Smooth muscle cell (in vitro differentiated cells): ENCODE results near the gene ZPR1. TPM values are rescaled to one million over a fixed set of nuclear protein-coding genes. Genes with fewer than 3 reads are reported as not detected.

Source experiments
- DNase-seq: peaks from one replicate; lab custom pipeline; 2025; ENCODE audit not compliant: unreplicated experiment; lab: John Stamatoyannopoulos, UW
- H2AFZ ChIP-seq: fragments of 200-600 bp; sonication (generic); 2 replicates; pipeline ENCODE4 v1.6.0; 2016; ENCODE audit warnings: antibody characterized with exemption, low read depth, mild to moderate bottlenecking
- H3F3A ChIP-seq: fragments of 200-600 bp; sonication (generic); 2 replicates; pipeline ENCODE4 v1.6.0; 2017; ENCODE audit warnings: antibody characterized with exemption, low read depth
- H3K27ac ChIP-seq: fragments of 200-600 bp; sonication (generic); 2 replicates; pipeline ENCODE4 v1.5.1; 2016; ENCODE audit warnings: low read depth, mild to moderate bottlenecking
- H3K27me3 ChIP-seq: fragments of 200-600 bp; sonication (generic); 2 replicates; pipeline ENCODE4 v1.6.1; 2016; ENCODE audit warnings: low read depth, mild to moderate bottlenecking
- H3K36me3 ChIP-seq: fragments of 200-600 bp; sonication (generic); 2 replicates; pipeline ENCODE4 v1.5.1; 2016; ENCODE audit warnings: low read depth
- H3K4me1 ChIP-seq: fragments of 200-600 bp; sonication (generic); 2 replicates; pipeline ENCODE4 v1.5.1; 2016; ENCODE audit warnings: low read depth
- H3K4me2 ChIP-seq: fragments of 200-600 bp; sonication (generic); 2 replicates; pipeline ENCODE4 v1.6.0; 2016; ENCODE audit warnings: mild to moderate bottlenecking
- H3K4me3 ChIP-seq: fragments of 200-600 bp; sonication (generic); 2 replicates; pipeline ENCODE4 v1.5.1; 2016; ENCODE audit warnings: mild to moderate bottlenecking
- H3K79me2 ChIP-seq: fragments of 200-600 bp; sonication (generic); 2 replicates; pipeline ENCODE4 v1.6.0; 2016; ENCODE audit warnings: low read depth, mild to moderate bottlenecking
- H3K9ac ChIP-seq: fragments of 200-600 bp; sonication (generic); 2 replicates; pipeline ENCODE4 v1.6.0; 2016; ENCODE audit warnings: low read depth
- H3K9me3 ChIP-seq: fragments of 200-600 bp; sonication (generic); replicated peaks from 2 replicates; pipeline ENCODE4 v1.5.1; 2016; ENCODE audit warnings: low read depth
- H4K20me1 ChIP-seq: fragments of 200-600 bp; sonication (generic); 2 replicates; pipeline ENCODE4 v1.6.0; 2016; ENCODE audit warnings: low read depth
- CTCF ChIP-seq: fragments of 200-600 bp; sonication (generic); IDR thresholded peaks from 2 replicates; pipeline ENCODE4 v1.5.1; 2017; ENCODE audit warnings: borderline replicate concordance, mild to moderate bottlenecking, antibody characterized with exemption; ENCODE audit not compliant: insufficient read depth, poor library complexity, severe bottlenecking
- WGBS: methylation state at CpG from one replicate; pipeline ENCODE4 v1.1.7; 2016; ENCODE audit warnings: low lambda C conversion rate; 5-methylcytosine and 5-hydroxymethylcytosine counted together
- polyA plus RNA-seq: library from polyadenylated mRNA; unstranded; fragments of >200 nt; fragmentation: Nextera tagmentation; extraction: Ambion mirVana; gene quantifications from 2 replicates; pipeline ENCODE4 v1.2.1, GENCODE V29; 2016
- total RNA-seq: library from RNA; depleted of rRNA; stranded (reverse); fragments of >200 nt; gene quantifications from 2 replicates; pipeline ENCODE4 v1.2.3, GENCODE V29; 2014

The ZPR1 gene
- total and polyA plus RNA-seq, 2 experiments from 2014 or later: 26.2 to 34.2 TPM

GRCh38 chr11:116832350-116833290, 44.8 kb upstream of the ZPR1 start:
- no peak for TF ChIP-seq CTCF
- Histone ChIP-seq H3K9me3 (no peaks in the 10 kb centered on the region), H4K20me1 (no peaks in the 10 kb centered on the region), H3K27me3 (no peaks in the 10 kb centered on the region), H3K79me2 (no peaks in the 10 kb centered on the region), H3K4me3 (no peak overlapping the region), H3K4me1 (no peaks in the 10 kb centered on the region), H3K4me2 (no peak overlapping the region), H3K36me3 (no peaks in the 10 kb centered on the region), H3F3A (no peaks in the 10 kb centered on the region), H2AFZ (no peak overlapping the region), H3K9ac (no peak overlapping the region), H3K27ac (no peak overlapping the region)
- 87% methylated on average over 12 of the region's 13 CpGs for WGBS
- DNase-seq: no peak

- no peak overlapping the region for H3K4me2 ChIP-seq
- H3K9ac ChIP-seq: no peak overlapping the region
- no peaks in the 10 kb centered on the region for H3F3A ChIP-seq
- DNase-seq: no peak
- no peak for TF ChIP-seq CTCF
- H3K27me3 ChIP-seq: no peaks in the 10 kb centered on the region
- no peaks in the 10 kb centered on the region for H3K9me3 ChIP-seq
- no peak overlapping the region for H2AFZ ChIP-seq
- no peaks in the 10 kb centered on the region for H4K20me1 ChIP-seq
- 90% methylated on average over 7 of the region's 7 CpGs for WGBS
- no peak overlapping the region for H3K27ac ChIP-seq
- no peaks in the 10 kb centered on the region for H3K79me2 ChIP-seq
- H3K4me3 ChIP-seq: no peak overlapping the region
- no peaks in the 10 kb centered on the region for H3K36me3 ChIP-seq
- H3K4me1 ChIP-seq: no peaks in the 10 kb centered on the region
Measured at GRCh38 chr11:116831790-116832349, 44.0 kb upstream of the ZPR1 start.

- TF ChIP-seq CTCF: no peak
- no peaks in the 10 kb centered on the region for H4K20me1 ChIP-seq
- no peak for DNase-seq
- WGBS: 94% methylated on average over 13 of the region's 17 CpGs
- H3K9me3 ChIP-seq: no peaks in the 10 kb centered on the region
- H3K27ac ChIP-seq: no peak overlapping the region
- H3K36me3 ChIP-seq: no peaks in the 10 kb centered on the region
- no peak overlapping the region for H3K4me3 ChIP-seq
- H3F3A ChIP-seq: no peaks in the 10 kb centered on the region
- H3K4me1 ChIP-seq: no peaks in the 10 kb centered on the region
- H3K4me2 ChIP-seq: no peak overlapping the region
- H3K9ac ChIP-seq: no peak overlapping the region
- H3K27me3 ChIP-seq: no peaks in the 10 kb centered on the region
- no peaks in the 10 kb centered on the region for H3K79me2 ChIP-seq
- H2AFZ ChIP-seq: no peak overlapping the region
Measured at GRCh38 chr11:116830184-116830912, 42.5 kb upstream of the ZPR1 start.
